Measurements from ENCODE around the gene CHSY1. TPM values are rescaled to one million over a fixed set of nuclear protein-coding genes. Genes with fewer than 3 reads are reported as not detected.

The CHSY1 gene
- total and polyA plus RNA-seq, 10 of the 15 experiments (the other 5 are each of a cell fraction or from before 2014, with no cell fraction given) = 1.4 to 31.2 (median 10.5) TPM

DNA sequence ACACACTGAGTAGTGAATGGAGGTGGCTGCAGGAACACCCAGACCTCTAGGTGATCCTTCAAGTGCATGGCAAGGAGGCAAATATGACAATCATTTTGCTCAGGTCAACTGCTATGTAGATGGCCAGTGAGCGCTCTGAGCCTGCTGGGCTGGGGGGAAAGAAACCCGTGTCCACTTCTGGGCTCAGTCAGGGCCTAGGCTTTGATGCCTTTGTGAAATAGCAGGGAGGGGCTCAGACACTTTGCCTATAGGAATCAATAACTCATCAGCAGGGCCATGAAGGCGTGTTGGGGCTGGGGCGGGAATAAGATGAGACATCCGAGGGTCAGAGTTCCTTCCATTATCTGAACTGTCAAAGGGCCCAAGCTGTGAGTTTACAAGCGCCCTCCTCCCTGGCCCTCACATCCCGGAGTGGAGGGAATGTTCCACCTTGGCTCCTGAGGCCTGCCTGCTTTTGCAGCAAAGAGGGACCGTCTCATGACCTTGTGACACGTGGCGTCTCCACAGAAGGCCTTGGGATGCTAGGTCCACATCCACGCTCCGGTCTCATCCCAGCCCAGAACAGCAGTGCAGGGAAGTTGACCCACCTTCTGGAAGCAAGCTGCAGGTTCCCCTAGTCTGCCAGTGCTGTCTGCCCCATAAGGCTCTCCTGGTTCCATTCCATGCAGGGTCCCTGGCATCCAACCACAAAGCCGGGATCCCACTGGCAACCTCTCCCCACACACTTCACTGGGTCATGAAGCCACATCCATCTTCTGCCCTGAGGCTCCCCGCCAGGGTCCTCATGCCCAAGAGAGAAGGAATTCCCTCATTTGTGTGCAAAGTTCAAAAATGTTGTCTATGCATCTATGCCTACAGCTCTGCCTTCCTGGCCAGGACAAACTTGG, 78.4 kb downstream of the CHSY1 start (continued):
- TF ChIP-seq CEBPB (IDR thresholded peaks at IDR 0.05; ENCODE audit: borderline replicate concordance in 1 of 2, low read depth in 2 of 2, low read length in 2 of 2) (no peak), RELA (IDR thresholded peaks at IDR 0.05; ENCODE audit: borderline replicate concordance, partially characterized antibody) (no peak), CHD1 (IDR thresholded peaks at IDR 0.05; ENCODE audit: low read depth, low read length) (no peak), KLF5 (IDR thresholded peaks at IDR 0.05; ENCODE audit: partially characterized antibody) (no peak), GATAD2B (conservative IDR thresholded peaks at IDR 0.05; ENCODE audit: low read depth) (no peak), SMC3 (IDR thresholded peaks at IDR 0.05; ENCODE audit: borderline replicate concordance, low read length) (no peak), RFX5 (IDR thresholded peaks at IDR 0.05; ENCODE audit: low read depth, low read length) (no peak), ZNF274 (IDR thresholded peaks at IDR 0.05; ENCODE audit: insufficient read depth, insufficient read length) (no peak)
- TF ChIP-seq, protein P1, sequence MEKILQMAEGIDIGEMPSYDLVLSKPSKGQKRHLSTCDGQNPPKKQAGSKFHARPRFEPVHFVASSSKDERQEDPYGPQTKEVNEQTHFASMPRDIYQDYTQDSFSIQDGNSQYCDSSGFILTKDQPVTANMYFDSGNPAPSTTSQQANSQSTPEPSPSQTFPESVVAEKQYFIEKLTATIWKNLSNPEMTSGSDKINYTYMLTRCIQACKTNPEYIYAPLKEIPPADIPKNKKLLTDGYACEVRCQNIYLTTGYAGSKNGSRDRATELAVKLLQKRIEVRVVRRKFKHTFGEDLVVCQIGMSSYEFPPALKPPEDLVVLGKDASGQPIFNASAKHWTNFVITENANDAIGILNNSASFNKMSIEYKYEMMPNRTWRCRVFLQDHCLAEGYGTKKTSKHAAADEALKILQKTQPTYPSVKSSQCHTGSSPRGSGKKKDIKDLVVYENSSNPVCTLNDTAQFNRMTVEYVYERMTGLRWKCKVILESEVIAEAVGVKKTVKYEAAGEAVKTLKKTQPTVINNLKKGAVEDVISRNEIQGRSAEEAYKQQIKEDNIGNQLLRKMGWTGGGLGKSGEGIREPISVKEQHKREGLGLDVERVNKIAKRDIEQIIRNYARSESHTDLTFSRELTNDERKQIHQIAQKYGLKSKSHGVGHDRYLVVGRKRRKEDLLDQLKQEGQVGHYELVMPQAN (conservative IDR thresholded peaks at IDR 0.05) = no peak

DNA sequence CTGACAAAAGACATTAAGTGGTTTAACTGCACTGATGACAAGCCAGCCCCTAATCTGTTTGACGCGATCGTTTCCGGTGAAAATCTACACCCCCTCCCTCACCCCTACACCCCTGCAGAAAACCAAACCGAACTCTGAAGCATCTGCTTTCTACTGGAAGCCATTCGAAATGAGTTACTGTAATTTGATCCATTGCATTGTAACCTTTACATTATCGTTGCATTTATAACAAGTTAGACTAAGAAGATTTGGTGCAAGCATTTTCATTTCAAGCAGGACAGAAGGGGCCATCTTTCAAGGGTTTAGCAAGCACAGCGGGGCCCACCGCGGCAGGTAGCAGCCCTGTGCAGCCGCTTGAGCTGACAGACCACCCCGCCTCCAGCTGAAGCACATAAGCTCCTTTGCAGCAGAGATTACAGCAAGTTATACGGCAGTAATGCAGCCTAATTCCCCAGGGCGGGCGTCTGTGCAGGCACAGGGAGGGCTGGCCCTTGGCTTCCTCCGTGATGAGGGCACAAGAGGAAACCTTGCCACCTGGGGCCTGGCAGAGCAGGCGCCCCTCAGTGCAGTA, 79.3 kb downstream of the CHSY1 start:
- POLR2A ChIA-PET = no interaction called here
- intact Hi-C loops (cut with micrococcal nuclease; ENCODE audit: unreplicated experiment) = no loop called here
- TF ChIP-seq TCF12 (IDR thresholded peaks at IDR 0.05; ENCODE audit: low read depth, low read length) (no peak), CHD4 (IDR thresholded peaks at IDR 0.05) (no peak), ZNF207 (IDR thresholded peaks at IDR 0.05; ENCODE audit: borderline replicate concordance) (no peak), GATAD2B (conservative IDR thresholded peaks at IDR 0.05; ENCODE audit: low read depth) (no peak), SUPT20H (IDR thresholded peaks at IDR 0.05; ENCODE audit: borderline replicate concordance, control insufficient read depth, low read depth, low read length) (no peak), TBL1XR1 (IDR thresholded peaks at IDR 0.05; ENCODE audit: low read depth, low read length) (no peak), NR2C2 (IDR thresholded peaks at IDR 0.05; ENCODE audit: borderline replicate concordance, control insufficient read depth, insufficient read length, low read depth) (no peak), SPI1 (IDR thresholded peaks at IDR 0.05; ENCODE audit: borderline replicate concordance, insufficient read depth, low read depth, low read length) (no peak), RB1 (IDR thresholded peaks at IDR 0.05; ENCODE audit: borderline replicate concordance) (no peak), SP1 (IDR thresholded peaks at IDR 0.05; ENCODE audit: low read depth, low read length) (no peak), SMARCA5 (IDR thresholded peaks at IDR 0.05) (no peak)

More for the DNA sequence above, 79.3 kb downstream of the CHSY1 start:
- ATAC-seq (no peak), FAIRE-seq (no peak), DNase-seq (ENCODE audit: low read depth, low spot score) (no peak)
- Histone ChIP-seq H3K36me3 (ENCODE audit: control insufficient read depth in 2 of 2, insufficient read depth in 2 of 2, low read length in 1 of 2) (peaks cover 0 to 5% of the 10 kb centered on the region in 2 experiments), H2AFZ (ENCODE audit: control insufficient read depth, low read depth, low read length) (no peak overlapping the region), H4K20me1 (ENCODE audit: control insufficient read depth, insufficient read depth) (no peaks in the 10 kb centered on the region), H3K9me3 (replicated peaks; ENCODE audit: control insufficient read depth, insufficient read depth, low read length) (no peaks in the 10 kb centered on the region), H3K27ac (ENCODE audit: control insufficient read depth, insufficient read depth) (no peak overlapping the region), H3K4me3 (no peak overlapping the region), H3K4me2 (ENCODE audit: control insufficient read depth, insufficient read depth) (no peak overlapping the region), H3K27me3 (replicated peaks in 1 of 2; ENCODE audit: control insufficient read depth in 2 of 2, insufficient read depth in 2 of 2, low read length in 1 of 2) (no peaks in the 10 kb centered on the region), H3K4me1 (ENCODE audit: control insufficient read depth, insufficient read depth, low read length) (peaks cover 11% of the 10 kb centered on the region), H3K9ac (ENCODE audit: control insufficient read depth, insufficient read depth, low read length) (no peak overlapping the region), H3K79me2 (ENCODE audit: control insufficient read depth, insufficient read depth, low read length) (no peaks in the 10 kb centered on the region)
- BruUV-seq (replicated peaks) = no TSS peak
- SMC1A ChIA-PET (ENCODE audit: uncharacterized antibody, unreplicated experiment) = interaction anchor here (0.7 to 1.8 kb wide), 3 partner anchors 16 to 62 kb away, joined by 3 to 4 read pairs (median 3); no protein-coding TSS in a partner anchor
- WGBS (ENCODE audit: insufficient coverage, insufficient replicate concordance, low lambda C conversion rate, missing lambda C conversion rate) = 85% methylated on average over 17 of the region's 17 CpGs
- CTCF ChIA-PET = interaction anchor here (1.0 to 1.5 kb wide), 3 partner anchors 12 to 86 kb away, joined by 3 to 5 read pairs (median 3); no protein-coding TSS in a partner anchor
- in situ Hi-C loops (cut with MboI) = no loop called here
- RAD21 ChIA-PET (ENCODE audit: unreplicated experiment) = interaction anchor here (1.5 kb wide), 1 partner anchor 86 kb away, joined by 4 read pairs; no protein-coding TSS in a partner anchor

Data from GM12878 (cell line).